Psoas muscle (tissue), 8 donors: ENCODE data around the gene OTX2. TPM values are rescaled to one million over a fixed set of nuclear protein-coding genes. Genes with fewer than 3 reads are reported as not detected.

Experiments
- ATAC-seq, 4 donors: fragments of 200-7000 bp; cut with Tn5 transposase; one replicate each; pipeline ENCODE4 v1.9.1; 2020; ENCODE audit warnings: moderate library complexity in 3 of 4, mild to moderate bottlenecking in 2 of 4
- DNase-seq, 2 donors: peaks; one replicate each; pipeline ENCODE4 v3.0.0-alpha.2; 2020
- H3K27ac ChIP-seq: fragments of 200-600 bp; one replicate; pipeline ENCODE4 v1.8.0; 2022
- H3K27me3 ChIP-seq, 3 donors: fragments of 200-600 bp in 1 of 3; one replicate each; pipeline versions ENCODE4 v1.6.1 to v1.8.0; 2013 to 2022; ENCODE audit warnings: low read length in 2 of 3, mild to moderate bottlenecking in 2 of 3, moderate library complexity in 1 of 3; ENCODE audit not compliant: insufficient read depth in 3 of 3
- H3K36me3 ChIP-seq, 2 donors: fragments of 200-600 bp in 1 of 2; one replicate each; pipeline versions ENCODE4 v1.6.1 to v1.8.0; 2013 to 2022; ENCODE audit warnings: low read depth in 1 of 2, mild to moderate bottlenecking in 1 of 2, moderate library complexity in 1 of 2; ENCODE audit not compliant: insufficient read depth in 1 of 2
- H3K4me1 ChIP-seq: fragments of 200-600 bp; one replicate; pipeline ENCODE4 v1.8.0; 2022
- H3K4me3 ChIP-seq: fragments of 200-600 bp; one replicate; pipeline ENCODE4 v1.8.0; 2022; ENCODE audit warnings: mild to moderate bottlenecking
- H3K9me3 ChIP-seq: fragments of 200-600 bp; one replicate; pipeline ENCODE4 v1.8.0; 2022
- WGBS, 3 donors: extraction: QIAGEN DNeasy Blood & Tissue Kit; methylation state at CpG; one replicate each; pipeline versions ENCODE4 v1.1.6 to v1.1.7; 2013; 5-methylcytosine and 5-hydroxymethylcytosine counted together
- intact Hi-C, 2 donors: fragments of 100-400 bp; cut with DNase I; formaldehyde crosslinking; loops; one replicate each; pipeline versions ENCODE4 v1.11.0 to v1.14.2; 2022
- polyA plus RNA-seq, 3 donors: library from polyadenylated mRNA; stranded (reverse); fragments of 200-250 nt; gene quantifications; one replicate each; pipeline ENCODE4 v1.2.3, GENCODE V29; 2013
- total RNA-seq, 4 donors: library from RNA; stranded (reverse); fragmentation: NEBNext Ultra II Directional in 2 of 4; extraction: Animal tissue kit (Norgen Biotek cat#: 25700) in 2 of 4; gene quantifications; one replicate each; pipeline versions ENCODE4 v1.2.1 to v1.2.4, GENCODE V29; 2021 to 2023
- TF ChIP-seq, protein P1 (sequence below): fragments of 200-600 bp; IDR thresholded peaks from one replicate; pipeline ENCODE4 v1.8.0; 2022; ENCODE audit warnings: antibody characterized with exemption
- donor health status: healthy with polysubstance abuse.
- donor health status: DM: no; HTN: no; CAD: no; lungs with moderate emphysema.
- donor health status: Bipolar disorder and iron deficiency.
- donor health status: healthy.
- donor health status: DM: yes; HTN: yes; CAD: no.
- donor health status: DM: no; HTN: no; CAD: no.
- donor health status: DM: no; HTN: no; CAD: no.
- donor health status: DM: yes; HTN: yes; CAD: no.

OTX2 gene
- total and polyA plus RNA-seq, 7 donors: not detected

DNA sequence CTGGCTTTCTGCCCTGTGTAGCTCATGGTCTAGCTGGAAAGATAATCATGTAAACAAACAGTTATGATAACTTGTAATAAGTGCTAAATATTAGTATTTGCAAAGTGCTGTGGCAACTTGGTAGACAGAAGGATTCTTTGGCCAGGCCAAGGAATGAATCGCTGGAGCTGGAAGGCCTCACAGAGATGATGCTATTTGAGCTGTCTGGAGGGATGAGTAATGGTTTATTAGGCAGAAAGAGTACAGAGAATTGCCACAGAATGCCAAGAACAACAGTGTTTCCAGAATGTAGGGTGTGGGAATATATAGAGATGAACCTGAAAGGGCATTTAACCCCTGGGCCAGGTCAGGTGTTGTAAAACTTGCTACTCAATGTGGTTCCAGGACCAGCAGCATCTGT is 27.6 kb downstream of the OTX2 start:
- H3K9me3 ChIP-seq: no peaks in the 10 kb centered on the region
- ATAC-seq (no peak), DNase-seq (no peak)
- H3K36me3 ChIP-seq: no peaks in the 10 kb centered on the region
- H3K27ac ChIP-seq: no peak overlapping the region
- intact Hi-C loops: no loop called here
- 58 to 70% (median 67%) methylated on average over 1 of the region's 1 CpG for WGBS, 3 donors
- H3K27me3 ChIP-seq: peaks cover 0 to 4% (median 2%) of the 10 kb centered on the region in 3 donors
- TF ChIP-seq, protein P1, sequence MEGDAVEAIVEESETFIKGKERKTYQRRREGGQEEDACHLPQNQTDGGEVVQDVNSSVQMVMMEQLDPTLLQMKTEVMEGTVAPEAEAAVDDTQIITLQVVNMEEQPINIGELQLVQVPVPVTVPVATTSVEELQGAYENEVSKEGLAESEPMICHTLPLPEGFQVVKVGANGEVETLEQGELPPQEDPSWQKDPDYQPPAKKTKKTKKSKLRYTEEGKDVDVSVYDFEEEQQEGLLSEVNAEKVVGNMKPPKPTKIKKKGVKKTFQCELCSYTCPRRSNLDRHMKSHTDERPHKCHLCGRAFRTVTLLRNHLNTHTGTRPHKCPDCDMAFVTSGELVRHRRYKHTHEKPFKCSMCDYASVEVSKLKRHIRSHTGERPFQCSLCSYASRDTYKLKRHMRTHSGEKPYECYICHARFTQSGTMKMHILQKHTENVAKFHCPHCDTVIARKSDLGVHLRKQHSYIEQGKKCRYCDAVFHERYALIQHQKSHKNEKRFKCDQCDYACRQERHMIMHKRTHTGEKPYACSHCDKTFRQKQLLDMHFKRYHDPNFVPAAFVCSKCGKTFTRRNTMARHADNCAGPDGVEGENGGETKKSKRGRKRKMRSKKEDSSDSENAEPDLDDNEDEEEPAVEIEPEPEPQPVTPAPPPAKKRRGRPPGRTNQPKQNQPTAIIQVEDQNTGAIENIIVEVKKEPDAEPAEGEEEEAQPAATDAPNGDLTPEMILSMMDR: no peak
- no peak overlapping the region for H3K4me3 ChIP-seq
- H3K4me1 ChIP-seq: no peaks in the 10 kb centered on the region

DNA sequence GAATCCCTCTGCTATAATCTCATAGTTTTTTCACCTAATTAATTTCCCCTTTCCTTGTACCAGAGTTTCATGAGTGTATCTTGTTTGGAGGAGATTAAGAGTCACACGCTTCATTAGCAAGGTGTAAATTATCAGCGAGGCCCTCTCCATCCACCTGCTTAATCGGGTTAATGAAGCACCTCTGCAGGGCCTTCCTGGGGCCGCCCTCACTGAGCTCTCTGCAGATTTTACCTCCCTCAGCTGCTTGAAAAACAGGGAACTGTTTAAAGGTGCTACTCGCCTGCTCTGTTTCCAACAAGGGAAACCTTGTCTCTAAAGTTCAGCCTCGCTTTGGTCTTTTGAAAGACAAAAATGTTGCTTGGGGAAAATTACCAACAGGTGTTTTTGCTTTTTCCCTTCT is 35.8 kb downstream of the OTX2 start:
- WGBS, 3 donors: 28 to 37% (median 36%) methylated on average over 6 of the region's 6 CpGs
- H3K4me3 ChIP-seq: no peak overlapping the region
- DNase-seq (no peak), ATAC-seq (no peak)
- no peaks in the 10 kb centered on the region for H3K9me3 ChIP-seq
- H3K4me1 ChIP-seq: no peaks in the 10 kb centered on the region
- TF ChIP-seq, protein P1: no peak
- no peaks in the 10 kb centered on the region for H3K36me3 ChIP-seq
- intact Hi-C loops: no loop called here
- peaks cover 0 to 9% (median 6%) of the 10 kb centered on the region in 3 donors for H3K27me3 ChIP-seq
- H3K27ac ChIP-seq: no peak overlapping the region

DNA sequence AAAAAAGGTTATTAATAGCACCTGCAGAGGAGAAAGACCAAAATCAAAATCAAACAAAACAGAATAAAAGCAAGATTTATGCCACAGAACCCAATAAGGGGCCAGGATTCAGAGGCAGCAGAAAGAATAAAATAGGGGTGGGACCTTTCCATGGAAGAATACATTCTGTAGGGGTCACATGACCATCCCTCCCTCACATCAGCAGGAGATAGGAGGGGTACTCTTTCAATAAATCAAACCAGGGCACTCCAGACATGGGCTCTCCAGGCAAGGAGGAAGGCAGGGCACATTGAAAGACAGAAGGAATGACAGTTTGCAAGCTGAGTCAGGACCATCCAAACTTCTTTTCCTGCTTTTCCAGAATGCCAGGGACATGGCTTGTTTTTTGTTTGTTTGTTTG is 39.8 kb downstream of the OTX2 start:
- H3K27me3 ChIP-seq: no peaks in the 10 kb centered on the region
- TF ChIP-seq, protein P1: no peak
- no peak for DNase-seq

DNA sequence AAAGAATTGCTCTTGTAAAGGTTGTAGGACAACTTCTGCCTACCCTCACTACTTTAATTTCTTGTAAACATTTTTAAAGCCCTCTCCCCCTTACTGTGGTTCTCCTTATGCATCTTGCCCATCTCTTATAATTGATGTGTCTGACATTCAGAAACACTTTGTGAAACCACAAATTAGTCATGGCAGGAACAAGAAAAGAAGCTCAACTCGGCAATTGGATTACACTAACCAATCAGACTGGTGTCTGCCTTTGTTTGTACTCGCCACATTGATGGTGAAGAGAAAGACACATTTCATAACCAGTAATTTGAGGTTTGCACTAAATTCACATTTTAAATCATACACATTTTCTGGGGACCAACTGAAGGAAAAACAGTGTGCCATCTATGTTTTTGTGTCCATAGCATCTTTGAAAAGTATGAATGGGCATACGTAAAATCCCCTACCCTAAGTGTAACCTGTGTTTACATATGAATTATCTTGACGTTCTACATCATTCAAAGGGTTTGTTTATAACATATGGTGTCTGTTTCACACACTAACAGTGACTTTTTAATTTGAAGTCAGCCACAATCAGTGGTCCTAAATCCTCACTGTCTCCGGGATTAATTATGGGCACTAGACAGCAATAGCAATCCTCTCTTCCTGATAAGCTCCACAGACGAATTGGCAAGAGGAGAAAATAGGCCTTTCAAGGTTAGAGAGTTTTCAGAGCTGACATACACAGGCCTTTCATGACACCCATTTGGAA is 49.9 kb downstream of the OTX2 start:
- Histone ChIP-seq H3K9me3 (no peaks in the 10 kb centered on the region), H3K4me3 (no peak overlapping the region), H3K4me1 (no peaks in the 10 kb centered on the region), H3K27ac (no peak overlapping the region), H3K27me3 (peaks cover 0 to 6% (median 0%) of the 10 kb centered on the region in 3 donors), H3K36me3 (no peaks in the 10 kb centered on the region)
- WGBS, 3 donors: 45 to 49% (median 48%) methylated on average over 6 of the region's 6 CpGs
- TF ChIP-seq, protein P1: no peak
- intact Hi-C loops: no loop called here
- ATAC-seq (no peak), DNase-seq (no peak)

More for the DNA sequence above, 39.8 kb downstream of the OTX2 start:
- no peak for ATAC-seq
- no peaks in the 10 kb centered on the region for H3K9me3 ChIP-seq
- intact Hi-C loops: no loop called here
- no peak overlapping the region for H3K27ac ChIP-seq
- no peak overlapping the region for H3K4me3 ChIP-seq
- no peaks in the 10 kb centered on the region for H3K36me3 ChIP-seq
- H3K4me1 ChIP-seq: no peaks in the 10 kb centered on the region

DNA sequence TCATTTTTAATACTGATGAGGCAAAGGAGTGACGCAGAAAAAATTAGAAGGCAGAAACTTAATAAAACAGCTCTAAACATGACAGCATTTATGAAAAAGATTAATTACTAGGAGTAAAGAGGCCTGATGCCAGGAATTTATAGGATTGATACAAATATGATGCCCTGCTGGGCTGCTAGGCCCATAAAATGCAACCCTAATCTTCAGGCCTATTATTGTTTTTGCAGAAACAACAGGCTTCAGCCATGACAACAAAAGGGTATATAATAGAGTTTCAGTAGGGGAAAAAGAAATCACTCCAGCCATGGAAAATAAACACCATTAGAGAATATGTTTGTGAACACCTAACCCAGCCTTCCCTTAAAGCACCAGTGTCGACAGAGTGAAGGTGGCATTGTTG is 50.6 kb downstream of the OTX2 start:
- Histone ChIP-seq H3K36me3 (no peaks in the 10 kb centered on the region), H3K9me3 (no peaks in the 10 kb centered on the region), H3K4me3 (no peak overlapping the region), H3K27ac (no peak overlapping the region), H3K4me1 (no peaks in the 10 kb centered on the region), H3K27me3 (peaks cover 0 to 5% (median 0%) of the 10 kb centered on the region in 3 donors)
- DNase-seq (no peak), ATAC-seq (no peak)
- TF ChIP-seq, protein P1: no peak
- WGBS, 3 donors: 76 to 80% (median 78%) methylated on average over 2 of the region's 2 CpGs
- intact Hi-C loops: no loop called here
